Measurements from ENCODE around the gene DCLK1. TPM values are rescaled to one million over a fixed set of nuclear protein-coding genes. Genes with fewer than 3 reads are reported as not detected.

The DCLK1 gene
- total RNA-seq, 4 donors from 2014 or later, result 11.9 to 26.4 (median 15.5) TPM

- intact Hi-C loops (cut with DNase I), result loop anchor here (10.0 kb wide), 1 partner anchor 180 kb away; no protein-coding TSS in a partner anchor
- Histone ChIP-seq H3K36me3 (no peaks in the 10 kb centered on the region), H3K4me1 (no peaks in the 10 kb centered on the region), H3K4me3 (replicated peaks in 1 of 3) (no peak overlapping the region), H3K27me3 (no peaks in the 10 kb centered on the region), H3K9me3 (no peaks in the 10 kb centered on the region), H3K27ac (no peak overlapping the region)
- no peak for TF ChIP-seq POLR2A (IDR thresholded peaks at IDR 0.05)
- TF ChIP-seq CTCF (IDR thresholded peaks at IDR 0.05), result no peak
- WGBS, 2 donors, result 84 to 89% methylated on average over 1 of the region's 1 CpG
- DNase-seq, result no peak
These were observed 316.6 kb downstream of the DCLK1 start for GRCh38 chr13:35814605-35815011.

- H3K4me3 ChIP-seq (replicated peaks in 1 of 3), result no peak overlapping the region
- intact Hi-C loops (cut with DNase I), result loop anchor here (10.0 kb wide), 1 partner anchor 178 kb away; no protein-coding TSS in a partner anchor
- no peaks in the 10 kb centered on the region for H3K4me1 ChIP-seq
- WGBS, 2 donors, result 81 to 82% methylated on average over 6 of the region's 6 CpGs
- no peak for TF ChIP-seq CTCF (IDR thresholded peaks at IDR 0.05)
- no peak for TF ChIP-seq POLR2A (IDR thresholded peaks at IDR 0.05)
- DNase-seq, result no peak
- H3K27ac ChIP-seq, result no peak overlapping the region
- no peaks in the 10 kb centered on the region for H3K36me3 ChIP-seq
- no peaks in the 10 kb centered on the region for H3K9me3 ChIP-seq
- no peaks in the 10 kb centered on the region for H3K27me3 ChIP-seq
These were observed 318.4 kb downstream of the DCLK1 start for GRCh38 chr13:35812736-35813135.

GRCh38 chr13:35810321-35810720 is 320.9 kb downstream of the DCLK1 start:
- H3K36me3 ChIP-seq, result no peaks in the 10 kb centered on the region
- no peak overlapping the region for H3K4me3 ChIP-seq (replicated peaks in 1 of 3)
- 80 to 89% methylated on average over 4 of the region's 4 CpGs for WGBS, 2 donors
- H3K9me3 ChIP-seq, result no peaks in the 10 kb centered on the region
- H3K27ac ChIP-seq, result no peak overlapping the region
- TF ChIP-seq CTCF (IDR thresholded peaks at IDR 0.05), result no peak
- no peak for TF ChIP-seq POLR2A (IDR thresholded peaks at IDR 0.05)
- no peaks in the 10 kb centered on the region for H3K27me3 ChIP-seq
- H3K4me1 ChIP-seq, result no peaks in the 10 kb centered on the region
- DNase-seq, result no peak
- intact Hi-C loops (cut with DNase I), result loop anchor here (10.0 kb wide), 1 partner anchor 176 kb away; no protein-coding TSS in a partner anchor

GRCh38 chr13:35808846-35809245 is 322.3 kb downstream of the DCLK1 start:
- TF ChIP-seq CTCF (IDR thresholded peaks at IDR 0.05) (no peak), POLR2A (IDR thresholded peaks at IDR 0.05) (no peak)
- DNase-seq, result no peak
- Histone ChIP-seq H3K36me3 (no peaks in the 10 kb centered on the region), H3K4me3 (replicated peaks in 1 of 3) (no peak overlapping the region), H3K9me3 (no peaks in the 10 kb centered on the region), H3K27ac (no peak overlapping the region), H3K4me1 (no peaks in the 10 kb centered on the region), H3K27me3 (no peaks in the 10 kb centered on the region)
- intact Hi-C loops (cut with DNase I), result no loop called here
- WGBS, 2 donors, result 86 to 87% methylated on average over 6 of the region's 6 CpGs

- 86 to 93% methylated on average over 5 of the region's 5 CpGs for WGBS, 2 donors
- DNase-seq, result no peak
These were observed 326.3 kb downstream of the DCLK1 start for GRCh38 chr13:35804901-35805300.

More at GRCh38 chr13:35804901-35805300, 326.3 kb downstream of the DCLK1 start:
- Histone ChIP-seq H3K27me3 (no peaks in the 10 kb centered on the region), H3K9me3 (no peaks in the 10 kb centered on the region), H3K36me3 (no peaks in the 10 kb centered on the region), H3K27ac (no peak overlapping the region), H3K4me1 (no peaks in the 10 kb centered on the region), H3K4me3 (replicated peaks in 1 of 3) (no peak overlapping the region)
- TF ChIP-seq POLR2A (IDR thresholded peaks at IDR 0.05) (no peak), CTCF (IDR thresholded peaks at IDR 0.05) (no peak)
- intact Hi-C loops (cut with DNase I), result no loop called here
